MCF 10A (cell line): Measurements from ENCODE around the gene CD244. TPM values are rescaled to one million over a fixed set of nuclear protein-coding genes. Genes with fewer than 3 reads are reported as not detected.
"Not testable (repeated sequence)": the region's sequence is repeated elsewhere in the genome, so short reads cannot be mapped to it uniquely, and the experiment has no call there.

Source experiments
- BruUV-seq: library from RNA; stranded (reverse); fragments of 400-500 nt; replicated peaks from 2 replicates; lab custom pipeline; 2021; lab: Mats Ljungman, UMichigan
- CTCF ChIA-PET: fragments of 300-600 bp; sonication (Branson Sonifier 250); formaldehyde crosslinking; extraction: SDS; loops from one replicate; lab custom pipeline; 2021; ENCODE audit warnings: antibody characterized with exemption, inconsistent platforms; lab: Yijun Ruan, JAX
- POLR2A ChIA-PET: fragments of 300-600, 350-650 bp; sonication (Branson Sonifier 250); formaldehyde crosslinking; extraction: SDS; loops from one replicate; lab custom pipeline; 2020; ENCODE audit warnings: antibody characterized with exemption, inconsistent platforms; lab: Yijun Ruan, JAX
- DNase-seq: peaks from one replicate; pipeline ENCODE4 v3.0.0-alpha.2; 2018; ENCODE audit not compliant: unreplicated experiment
- H3K27ac Mint-ChIP-seq: one replicate; pipeline ENCODE4 v1.8.0; 2022; ENCODE audit warnings: mild to moderate bottlenecking, low read depth, mixed read lengths; ENCODE audit not compliant: unreplicated experiment
- H3K27me3 Mint-ChIP-seq: one replicate; pipeline ENCODE4 v1.8.0; 2022; ENCODE audit warnings: mixed read lengths; ENCODE audit not compliant: insufficient read depth, unreplicated experiment
- H3K36me3 Mint-ChIP-seq: one replicate; pipeline ENCODE4 v1.8.0; 2022; ENCODE audit warnings: mild to moderate bottlenecking, moderate library complexity, mixed read lengths; ENCODE audit not compliant: insufficient read depth, unreplicated experiment
- H3K4me1 Mint-ChIP-seq: one replicate; pipeline ENCODE4 v1.8.0; 2022; ENCODE audit warnings: mixed read lengths; ENCODE audit not compliant: insufficient read depth, unreplicated experiment
- H3K4me3 Mint-ChIP-seq: one replicate; pipeline ENCODE4 v1.8.0; 2022; ENCODE audit warnings: mild to moderate bottlenecking, moderate library complexity, mixed read lengths; ENCODE audit not compliant: unreplicated experiment
- H3K9me3 Mint-ChIP-seq: one replicate; pipeline ENCODE4 v1.8.0; 2022; ENCODE audit warnings: mixed read lengths; ENCODE audit not compliant: unreplicated experiment
- CTCF ChIP-seq: fragments of 200-600 bp; IDR thresholded peaks from one replicate; pipeline ENCODE4 v1.8.0; 2022; ENCODE audit warnings: antibody characterized with exemption, mild to moderate bottlenecking; ENCODE audit not compliant: unreplicated experiment
- intact Hi-C: fragments of 100-400 bp; cut with micrococcal nuclease; formaldehyde crosslinking; loops from 2 replicates; pipeline ENCODE4 v1.14.1; 2022
- total RNA-seq: library from RNA; stranded (reverse); gene quantifications from 2 replicates; pipeline ENCODE4 v1.2.3, GENCODE V29; 2022

CD244 gene
- total RNA-seq, 1 experiment from 2014 or later, result not detected

- BruUV-seq, result no TSS peak
- Mint-ChIP-seq H3K36me3 (no peaks in the 10 kb centered on the region), H3K27me3 (no peaks in the 10 kb centered on the region), H3K27ac (no peak overlapping the region), H3K4me1 (no peaks in the 10 kb centered on the region), H3K9me3 (no peaks in the 10 kb centered on the region), H3K4me3 (no peak overlapping the region)
- POLR2A ChIA-PET, result no interaction called here
- DNase-seq, result no peak
- CTCF ChIA-PET, result interaction anchor here (0.7 to 1.3 kb wide), 3 partner anchors 32 to 142 kb away, joined by 3 read pairs; no protein-coding TSS in a partner anchor
- no peak for TF ChIP-seq CTCF
- intact Hi-C loops, result no loop called here
Observed at GRCh38 chr1:160910170-160910750, 47.6 kb upstream of the CD244 start.

DNA sequence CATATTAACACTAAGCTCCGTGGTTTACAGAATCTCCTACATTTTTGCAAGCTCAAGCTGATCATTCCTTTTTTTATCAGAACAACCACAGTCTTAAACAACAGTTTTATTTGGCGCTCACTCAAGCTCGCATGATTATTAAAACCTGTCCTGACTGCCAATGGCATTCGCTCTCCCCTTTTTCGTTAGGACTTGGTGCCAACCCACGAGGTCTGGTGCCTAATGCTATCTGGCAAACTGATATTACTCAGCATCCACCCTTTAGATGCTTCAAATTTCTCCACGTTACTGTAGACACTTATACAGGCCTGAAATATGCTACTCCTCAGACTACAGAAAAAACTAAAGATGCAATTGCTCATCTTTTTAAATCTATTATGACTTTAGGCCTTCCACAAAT is 45.3 kb upstream of the CD244 start:
- DNase-seq, result no peak
- no peaks in the 10 kb centered on the region for H3K9me3 Mint-ChIP-seq
- CTCF ChIA-PET, result interaction anchor here (0.7 to 1.5 kb wide), 2 partner anchors 71 to 77 kb away, joined by 3 to 4 read pairs; no protein-coding TSS in a partner anchor

DNA sequence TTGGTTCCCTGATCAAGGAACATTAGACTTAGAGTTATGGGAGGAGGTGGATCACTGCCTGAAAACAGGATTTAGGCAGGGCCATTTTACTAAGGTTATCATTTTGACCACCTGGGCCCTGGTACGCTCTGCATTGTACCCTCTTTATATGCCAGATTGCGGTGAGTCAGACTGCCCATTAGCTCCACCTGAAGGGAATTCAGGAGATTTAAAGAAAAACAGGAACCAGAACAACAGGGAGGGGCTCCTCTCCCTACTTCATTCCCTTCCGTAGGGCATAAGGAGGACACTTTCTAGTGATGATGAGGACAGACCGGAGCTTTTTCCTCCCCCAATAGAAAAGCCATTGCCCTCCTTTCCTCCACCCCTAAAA is 42.9 kb upstream of the CD244 start:
- no peak for TF ChIP-seq CTCF
- Mint-ChIP-seq H3K9me3 (no peaks in the 10 kb centered on the region), H3K4me1 (no peaks in the 10 kb centered on the region), H3K27me3 (peaks cover 18% of the 10 kb centered on the region), H3K36me3 (no peaks in the 10 kb centered on the region), H3K4me3 (no peak overlapping the region), H3K27ac (no peak overlapping the region)
- no TSS peak for BruUV-seq
- DNase-seq, result no peak
- intact Hi-C loops, result no loop called here
- POLR2A ChIA-PET, result interaction anchor here (0.8 to 1.1 kb wide), 2 partner anchors 11 to 49 kb away, joined by 3 read pairs; no protein-coding TSS in a partner anchor
- CTCF ChIA-PET, result interaction anchor here (1.3 kb wide), 2 partner anchors 69 to 231 kb away, joined by 3 to 4 read pairs; no protein-coding TSS in a partner anchor

More for the DNA sequence above, 45.3 kb upstream of the CD244 start:
- intact Hi-C loops, result no loop called here
- H3K4me3 Mint-ChIP-seq, result no peak overlapping the region
- H3K27ac Mint-ChIP-seq, result no peak overlapping the region
- no peaks in the 10 kb centered on the region for H3K36me3 Mint-ChIP-seq
- no TSS peak for BruUV-seq
- TF ChIP-seq CTCF, result no peak
- H3K27me3 Mint-ChIP-seq, result no peaks in the 10 kb centered on the region
- POLR2A ChIA-PET, result interaction anchor here (0.6 to 1.2 kb wide), 3 partner anchors 20 to 158 kb away, joined by 3 to 4 read pairs (median 3); no protein-coding TSS in a partner anchor
- H3K4me1 Mint-ChIP-seq, result no peaks in the 10 kb centered on the region

DNA sequence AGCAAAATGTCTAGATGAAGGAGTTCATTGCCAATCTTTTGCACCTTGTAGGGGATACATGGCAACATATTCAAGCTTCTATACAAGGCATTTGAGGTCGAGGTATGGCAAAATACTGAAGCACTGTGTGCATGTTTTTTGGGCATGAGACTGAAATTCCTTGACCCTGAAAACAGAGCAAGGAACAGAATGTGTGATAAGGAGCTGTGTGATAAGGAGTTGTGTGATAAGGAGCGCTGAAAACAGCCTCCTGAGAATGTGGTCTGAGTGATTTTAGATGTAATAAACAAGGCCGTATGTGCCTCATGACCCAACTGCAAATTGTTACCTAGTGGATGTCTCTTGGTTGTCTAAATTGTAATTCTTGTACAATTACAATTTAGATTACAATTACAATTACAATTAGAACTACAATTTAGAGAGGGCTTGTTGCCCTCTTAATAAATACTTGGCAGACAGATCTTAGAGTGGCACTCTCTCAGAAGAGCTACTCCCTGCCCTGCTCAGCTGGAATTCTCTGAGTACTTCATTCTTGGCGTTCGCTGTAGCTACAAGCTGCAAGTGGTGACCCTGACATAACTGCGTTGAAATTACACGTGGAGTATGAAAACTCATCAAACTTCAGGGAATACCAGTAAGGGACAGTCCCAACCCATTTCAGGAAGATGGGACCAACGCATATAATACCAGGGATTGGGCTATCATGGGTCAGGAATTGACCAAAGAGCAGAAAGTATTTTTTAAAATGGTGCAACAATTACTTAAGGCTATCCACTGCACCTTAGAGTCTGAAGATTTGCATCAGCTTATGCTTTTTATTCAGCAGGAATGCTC is 42.3 kb upstream of the CD244 start:
- POLR2A ChIA-PET, result interaction anchor here (0.8 to 1.1 kb wide), 2 partner anchors 11 to 48 kb away, joined by 3 read pairs; no protein-coding TSS in a partner anchor
- Mint-ChIP-seq H3K9me3 (no peaks in the 10 kb centered on the region), H3K27me3 (peaks cover 24% of the 10 kb centered on the region), H3K4me1 (no peaks in the 10 kb centered on the region), H3K36me3 (no peaks in the 10 kb centered on the region), H3K27ac (no peak overlapping the region), H3K4me3 (no peak overlapping the region)
- DNase-seq, result no peak
- TF ChIP-seq CTCF, result no peak
- CTCF ChIA-PET, result interaction anchor here (1.0 to 1.3 kb wide), 3 partner anchors 11 to 230 kb away, joined by 3 to 4 read pairs (median 4); no protein-coding TSS in a partner anchor
- no TSS peak for BruUV-seq
- intact Hi-C loops, result no loop called here

GRCh38 chr1:160902251-160902650 is 39.6 kb upstream of the CD244 start:
- H3K27ac Mint-ChIP-seq, H3K9me3 Mint-ChIP-seq, H3K36me3 Mint-ChIP-seq, DNase-seq, BruUV-seq, H3K4me1 Mint-ChIP-seq, H3K4me3 Mint-ChIP-seq, intact Hi-C loops: not testable (repeated sequence)
- POLR2A ChIA-PET, result interaction anchor here (0.6 kb wide), 1 partner anchor 307 kb away, joined by 3 read pairs; no protein-coding TSS in a partner anchor
- H3K27me3 Mint-ChIP-seq, result peaks cover 51% of the 10 kb centered on the region
- CTCF ChIA-PET, result interaction anchor here (0.6 kb wide), 1 partner anchor 13 kb away, joined by 3 read pairs; no protein-coding TSS in a partner anchor
